PC-3 (cell line): ENCODE data around the gene HLCS.

Source experiments
- EZH2 ChIP-seq: fragments of 300-600 bp; sonication (generic); IDR thresholded peaks from one replicate; pipeline ENCODE4 v1.6.1; 2017; ENCODE audit warnings: antibody characterized with exemption, mild to moderate bottlenecking, low read length; ENCODE audit not compliant: unreplicated experiment
- EZH2phosphoT487 ChIP-seq: fragments of 300-600 bp; sonication (generic); IDR thresholded peaks from 2 replicates; pipeline ENCODE4 v1.6.1; 2018; ENCODE audit warnings: mild to moderate bottlenecking, antibody characterized with exemption, low read length, borderline replicate concordance
- TF ChIP-seq, protein P1 (sequence below): fragments of 300-600 bp; sonication (generic); conservative IDR thresholded peaks from 2 replicates; pipeline ENCODE4 v1.5.1; 2017; ENCODE audit warnings: antibody characterized with exemption, low read depth, mild to moderate bottlenecking, low read length

DNA sequence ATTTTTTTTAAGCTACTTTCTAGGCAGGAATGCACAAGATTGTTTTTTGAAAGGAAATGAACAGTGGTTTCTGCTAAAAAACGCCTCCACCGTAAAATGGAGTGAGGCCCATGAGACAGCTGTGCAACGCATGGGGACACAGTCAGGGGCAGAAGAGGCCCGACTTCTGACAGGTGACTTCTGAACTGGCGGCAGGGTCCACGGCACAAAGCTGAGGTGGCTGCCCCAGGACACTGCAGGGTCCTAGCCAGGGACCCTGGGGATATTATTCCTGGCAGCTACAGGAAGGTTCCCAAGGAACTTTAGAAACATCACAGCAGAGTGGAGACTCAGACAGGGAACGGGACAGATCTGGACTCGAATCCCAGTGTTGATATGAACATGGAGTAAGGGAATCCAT is 192.5 kb downstream of the HLCS start:
- TF ChIP-seq, protein P1, sequence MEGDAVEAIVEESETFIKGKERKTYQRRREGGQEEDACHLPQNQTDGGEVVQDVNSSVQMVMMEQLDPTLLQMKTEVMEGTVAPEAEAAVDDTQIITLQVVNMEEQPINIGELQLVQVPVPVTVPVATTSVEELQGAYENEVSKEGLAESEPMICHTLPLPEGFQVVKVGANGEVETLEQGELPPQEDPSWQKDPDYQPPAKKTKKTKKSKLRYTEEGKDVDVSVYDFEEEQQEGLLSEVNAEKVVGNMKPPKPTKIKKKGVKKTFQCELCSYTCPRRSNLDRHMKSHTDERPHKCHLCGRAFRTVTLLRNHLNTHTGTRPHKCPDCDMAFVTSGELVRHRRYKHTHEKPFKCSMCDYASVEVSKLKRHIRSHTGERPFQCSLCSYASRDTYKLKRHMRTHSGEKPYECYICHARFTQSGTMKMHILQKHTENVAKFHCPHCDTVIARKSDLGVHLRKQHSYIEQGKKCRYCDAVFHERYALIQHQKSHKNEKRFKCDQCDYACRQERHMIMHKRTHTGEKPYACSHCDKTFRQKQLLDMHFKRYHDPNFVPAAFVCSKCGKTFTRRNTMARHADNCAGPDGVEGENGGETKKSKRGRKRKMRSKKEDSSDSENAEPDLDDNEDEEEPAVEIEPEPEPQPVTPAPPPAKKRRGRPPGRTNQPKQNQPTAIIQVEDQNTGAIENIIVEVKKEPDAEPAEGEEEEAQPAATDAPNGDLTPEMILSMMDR: no peak
- TF ChIP-seq EZH2phosphoT487 (no peak), EZH2 (no peak)
